GM18508 (cell line): ENCODE measurements around the gene NEDD4L.
A peak's percentile ranks its signal among the peaks of the same experiment; 100 is the strongest.
"Not testable (repeated sequence)": the region's sequence is repeated elsewhere in the genome, so short reads cannot be mapped to it uniquely, and the experiment has no call there.

Experiments used
- ATAC-seq: cut with Tn5 transposase; IDR thresholded peaks from one replicate; pipeline ENCODE4 v1.9.1; 2021; ENCODE audit warnings: moderate number of reproducible peaks; ENCODE audit not compliant: insufficient read depth, unreplicated experiment

Gene NEDD4L

GRCh38 chr18:58144106-58144505 is 100.1 kb downstream of the NEDD4L start:
- no peak for ATAC-seq

- ATAC-seq, result no peak
These were observed 100.8 kb downstream of the NEDD4L start for GRCh38 chr18:58144671-58145285.

GRCh38 chr18:58146099-58146498 is 102.1 kb downstream of the NEDD4L start:
- no peak for ATAC-seq

GRCh38 chr18:58148954-58149471 is 105.0 kb downstream of the NEDD4L start:
- peak; percentile 50 for ATAC-seq

- ATAC-seq, result no peak
These were observed 106.7 kb downstream of the NEDD4L start for GRCh38 chr18:58150772-58151171.

- ATAC-seq, result no peak
These were observed 108.2 kb downstream of the NEDD4L start for GRCh38 chr18:58152216-58152615.

GRCh38 chr18:58152891-58153290 is 108.9 kb downstream of the NEDD4L start:
- no peak for ATAC-seq

GRCh38 chr18:58156516-58156915 is 112.5 kb downstream of the NEDD4L start:
- no peak for ATAC-seq

- ATAC-seq, result no peak
These were observed 113.2 kb downstream of the NEDD4L start for GRCh38 chr18:58157237-58157636.

- no peak for ATAC-seq
These were observed 114.0 kb downstream of the NEDD4L start for GRCh38 chr18:58158008-58158407.

GRCh38 chr18:58158459-58158858 is 114.4 kb downstream of the NEDD4L start:
- ATAC-seq, result no peak

- no peak for ATAC-seq
These were observed 117.6 kb downstream of the NEDD4L start for GRCh38 chr18:58161659-58162058.

GRCh38 chr18:58162127-58162526 is 118.1 kb downstream of the NEDD4L start:
- no peak for ATAC-seq

GRCh38 chr18:58163004-58163590 is 119.1 kb downstream of the NEDD4L start:
- no peak for ATAC-seq

GRCh38 chr18:58166278-58166844 is 122.3 kb downstream of the NEDD4L start:
- ATAC-seq, result no peak

GRCh38 chr18:58167073-58167472 is 123.0 kb downstream of the NEDD4L start:
- no peak for ATAC-seq

GRCh38 chr18:58168221-58168620 is 124.2 kb downstream of the NEDD4L start:
- ATAC-seq, result no peak

- no peak for ATAC-seq
These were observed 125.0 kb downstream of the NEDD4L start for GRCh38 chr18:58168993-58169392.

- no peak for ATAC-seq
These were observed 125.4 kb downstream of the NEDD4L start for GRCh38 chr18:58169472-58169871.

GRCh38 chr18:58170036-58170435 is 126.0 kb downstream of the NEDD4L start:
- not testable (repeated sequence) for ATAC-seq

GRCh38 chr18:58172031-58172430 is 128.0 kb downstream of the NEDD4L start:
- ATAC-seq, result no peak

- no peak for ATAC-seq
These were observed 130.3 kb downstream of the NEDD4L start for GRCh38 chr18:58174285-58174684.
